NCI-H82 treated with DMSO at 0.1 percent for 48 hours (cell line): Measurements from ENCODE around the gene SST.

Experiments used
- DNase-seq: peaks from one replicate; lab custom pipeline; 2025; ENCODE audit not compliant: unreplicated experiment; lab: John Stamatoyannopoulos, UW

The SST gene

GRCh38 chr3:187669675-187670504, at the start of gene SST:
Gene SST, minus strand, starts transcription at chr3:187670394. Its CDS starts 103 bp downstream, at chr3:187670291.
- DNase-seq, result no peak

GRCh38 chr3:187719628-187720336, 49.6 kb upstream of the SST start:
- no peak for DNase-seq

GRCh38 chr3:187718802-187719201, 48.6 kb upstream of the SST start:
- no peak for DNase-seq

- no peak for DNase-seq
These were observed 47.4 kb upstream of the SST start for GRCh38 chr3:187717572-187717971.

- DNase-seq, result peak; percentile 23
These were observed 44.3 kb upstream of the SST start for GRCh38 chr3:187714404-187714979.

GRCh38 chr3:187713504-187713903, 43.3 kb upstream of the SST start:
- DNase-seq, result no peak

- DNase-seq, result no peak
These were observed 39.0 kb upstream of the SST start for GRCh38 chr3:187709155-187709554.

- DNase-seq, result no peak
These were observed 38.5 kb upstream of the SST start for GRCh38 chr3:187708696-187709095.

- DNase-seq, result no peak
These were observed 36.8 kb upstream of the SST start for GRCh38 chr3:187706971-187707370.

GRCh38 chr3:187705164-187705563, 35.0 kb upstream of the SST start:
- DNase-seq, result no peak

- no peak for DNase-seq
These were observed 32.4 kb upstream of the SST start, which contains the start of gene RTP2 for GRCh38 chr3:187702507-187703033. Gene RTP2, minus strand, starts transcription at chr3:187702557. Its CDS starts 429 bp downstream, at chr3:187702128.

- DNase-seq, result no peak
These were observed 30.1 kb upstream of the SST start for GRCh38 chr3:187700249-187700648.

- DNase-seq, result no peak
These were observed 28.6 kb upstream of the SST start for GRCh38 chr3:187698499-187699399.

- no peak for DNase-seq
These were observed 25.8 kb upstream of the SST start for GRCh38 chr3:187696021-187696420.

GRCh38 chr3:187695449-187695848, 25.3 kb upstream of the SST start:
- DNase-seq, result no peak

- DNase-seq, result no peak
These were observed 24.6 kb upstream of the SST start for GRCh38 chr3:187694801-187695200.

GRCh38 chr3:187693431-187693830, 23.2 kb upstream of the SST start:
- no peak for DNase-seq

- DNase-seq, result no peak
These were observed 19.8 kb upstream of the SST start for GRCh38 chr3:187689984-187690383.

- DNase-seq, result no peak
These were observed 16.6 kb upstream of the SST start for GRCh38 chr3:187686621-187687273.

GRCh38 chr3:187685948-187686347, 15.8 kb upstream of the SST start:
- no peak for DNase-seq
